Sigmoid colon (tissue), 4 donors: Measurements from ENCODE around the gene MTMR3.

Experiments
- POLR2AphosphoS5 ChIP-seq, 4 donors: sonication (generic); formaldehyde crosslinking; IDR thresholded peaks; one replicate each; pipeline ENCODE4 v1.6.1; 2017; ENCODE audit warnings: antibody characterized with exemption in 4 of 4
- TF ChIP-seq, protein P1 (sequence below), 4 experiments: fragments of 450-650 bp in 3 of 4; fragments of 200-600 bp in 1 of 4; IDR thresholded peaks; one replicate each; pipeline ENCODE4 v1.5.1; 2016 to 2019; ENCODE audit warnings: antibody characterized with exemption in 4 of 4, mild to moderate bottlenecking in 3 of 4, moderate library complexity in 2 of 4

DNA sequence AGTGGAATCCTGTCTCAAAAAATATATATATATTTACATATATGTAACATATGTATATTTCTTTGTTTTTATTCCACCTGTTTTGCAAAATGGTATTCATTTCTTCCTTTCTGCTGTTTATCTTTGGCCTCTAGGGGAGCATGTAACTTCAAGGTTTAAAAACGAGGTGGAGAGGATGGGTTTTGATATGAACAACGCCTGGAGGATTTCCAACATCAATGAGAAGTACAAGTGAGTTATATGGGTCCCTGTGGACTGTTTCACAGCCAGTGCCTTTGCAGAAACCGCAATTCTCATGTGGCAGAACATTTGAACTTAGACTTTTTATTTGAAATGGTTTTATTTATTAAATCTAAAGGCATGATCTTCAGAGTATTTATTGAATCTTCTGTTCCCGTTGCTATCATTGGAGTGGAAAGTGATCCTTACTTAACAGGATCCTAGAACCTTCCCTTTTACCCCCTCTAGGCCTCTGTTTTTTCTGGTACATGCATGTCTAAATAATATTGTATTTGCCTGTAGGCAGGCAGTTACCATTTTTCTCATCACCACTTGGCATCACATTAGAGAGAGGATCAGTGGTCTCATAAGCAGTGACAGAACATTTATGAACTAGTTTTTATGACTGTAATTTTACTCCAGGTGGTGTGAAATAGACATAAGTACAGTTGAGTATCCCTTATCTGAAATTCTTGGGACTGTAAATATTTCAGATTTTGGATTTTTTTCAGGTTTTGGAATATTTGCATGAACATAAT is 115.8 kb downstream of the MTMR3 start:
- TF ChIP-seq, protein P1, sequence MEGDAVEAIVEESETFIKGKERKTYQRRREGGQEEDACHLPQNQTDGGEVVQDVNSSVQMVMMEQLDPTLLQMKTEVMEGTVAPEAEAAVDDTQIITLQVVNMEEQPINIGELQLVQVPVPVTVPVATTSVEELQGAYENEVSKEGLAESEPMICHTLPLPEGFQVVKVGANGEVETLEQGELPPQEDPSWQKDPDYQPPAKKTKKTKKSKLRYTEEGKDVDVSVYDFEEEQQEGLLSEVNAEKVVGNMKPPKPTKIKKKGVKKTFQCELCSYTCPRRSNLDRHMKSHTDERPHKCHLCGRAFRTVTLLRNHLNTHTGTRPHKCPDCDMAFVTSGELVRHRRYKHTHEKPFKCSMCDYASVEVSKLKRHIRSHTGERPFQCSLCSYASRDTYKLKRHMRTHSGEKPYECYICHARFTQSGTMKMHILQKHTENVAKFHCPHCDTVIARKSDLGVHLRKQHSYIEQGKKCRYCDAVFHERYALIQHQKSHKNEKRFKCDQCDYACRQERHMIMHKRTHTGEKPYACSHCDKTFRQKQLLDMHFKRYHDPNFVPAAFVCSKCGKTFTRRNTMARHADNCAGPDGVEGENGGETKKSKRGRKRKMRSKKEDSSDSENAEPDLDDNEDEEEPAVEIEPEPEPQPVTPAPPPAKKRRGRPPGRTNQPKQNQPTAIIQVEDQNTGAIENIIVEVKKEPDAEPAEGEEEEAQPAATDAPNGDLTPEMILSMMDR (IDR thresholded peaks at IDR 0.05), result no peak
- no peak for TF ChIP-seq POLR2AphosphoS5 (IDR thresholded peaks at IDR 0.05)
